GM10266 (cell line): Measurements from ENCODE around the gene RNU6-8.

Experiments used
- DNase-seq: peaks from one replicate; pipeline ENCODE4 v3.0.0; 2012; ENCODE audit errors: extremely low spot score
- CTCF ChIP-seq: IDR thresholded peaks from 2 replicates; pipeline ENCODE4 v1.5.1; 2012; ENCODE audit warnings: mild to moderate bottlenecking, low read depth; ENCODE audit not compliant: control insufficient read depth, insufficient read depth; ENCODE audit errors: missing control alignments

The RNU6-8 gene

GRCh38 chr14:32224737-32225377, 21.8 kb upstream of the RNU6-8 start:
- no peak for TF ChIP-seq CTCF
- DNase-seq, result no peak

GRCh38 chr14:32217301-32217700, 14.2 kb upstream of the RNU6-8 start:
- TF ChIP-seq CTCF, result no peak
- DNase-seq, result no peak

- no peak for TF ChIP-seq CTCF
- DNase-seq, result no peak
Observed at GRCh38 chr14:32212833-32213232, 9.8 kb upstream of the RNU6-8 start.

GRCh38 chr14:32211068-32211404, 8.0 kb upstream of the RNU6-8 start:
- TF ChIP-seq CTCF, result no peak
- DNase-seq, result no peak

- TF ChIP-seq CTCF, result no peak
- no peak for DNase-seq
Observed at GRCh38 chr14:32209471-32209870, 6.4 kb upstream of the RNU6-8 start.

- DNase-seq, result no peak
- TF ChIP-seq CTCF, result no peak
Observed at GRCh38 chr14:32208490-32208889, 5.4 kb upstream of the RNU6-8 start.

- TF ChIP-seq CTCF, result no peak
- no peak for DNase-seq
Observed at GRCh38 chr14:32206552-32206951, 3.5 kb upstream of the RNU6-8 start.
